Measurements from ENCODE around the gene PRUNE2.
"Not testable (repeated sequence)": the region's sequence is repeated elsewhere in the genome, so short reads cannot be mapped to it uniquely, and the experiment has no call there.

Gene PRUNE2

DNA sequence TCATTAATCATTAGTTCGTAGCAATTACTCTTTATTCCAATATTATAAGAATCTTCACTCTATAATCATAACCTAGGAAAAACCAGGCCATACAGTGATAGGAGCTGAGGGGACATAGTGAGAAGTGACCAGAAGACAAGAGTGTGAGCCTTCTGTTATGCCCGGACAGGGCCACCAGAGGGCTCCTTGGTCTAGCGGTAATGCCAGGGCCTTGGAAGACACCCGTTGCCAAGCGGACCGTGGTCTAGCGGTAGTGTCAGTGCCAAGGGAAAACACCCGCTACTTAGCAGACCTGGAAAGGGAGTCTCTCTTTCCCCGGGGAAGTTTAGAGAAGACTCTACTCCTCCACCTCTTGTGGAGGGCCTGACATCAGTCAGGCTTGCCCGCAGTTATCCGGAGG, 239.9 kb downstream of the PRUNE2 start:
- H3K4me3 ChIP-seq (ENCODE audit: control insufficient read depth, low read depth, low read length); DNase-seq (ENCODE audit: low read depth): not testable (repeated sequence)
- TF ChIP-seq, protein P1, sequence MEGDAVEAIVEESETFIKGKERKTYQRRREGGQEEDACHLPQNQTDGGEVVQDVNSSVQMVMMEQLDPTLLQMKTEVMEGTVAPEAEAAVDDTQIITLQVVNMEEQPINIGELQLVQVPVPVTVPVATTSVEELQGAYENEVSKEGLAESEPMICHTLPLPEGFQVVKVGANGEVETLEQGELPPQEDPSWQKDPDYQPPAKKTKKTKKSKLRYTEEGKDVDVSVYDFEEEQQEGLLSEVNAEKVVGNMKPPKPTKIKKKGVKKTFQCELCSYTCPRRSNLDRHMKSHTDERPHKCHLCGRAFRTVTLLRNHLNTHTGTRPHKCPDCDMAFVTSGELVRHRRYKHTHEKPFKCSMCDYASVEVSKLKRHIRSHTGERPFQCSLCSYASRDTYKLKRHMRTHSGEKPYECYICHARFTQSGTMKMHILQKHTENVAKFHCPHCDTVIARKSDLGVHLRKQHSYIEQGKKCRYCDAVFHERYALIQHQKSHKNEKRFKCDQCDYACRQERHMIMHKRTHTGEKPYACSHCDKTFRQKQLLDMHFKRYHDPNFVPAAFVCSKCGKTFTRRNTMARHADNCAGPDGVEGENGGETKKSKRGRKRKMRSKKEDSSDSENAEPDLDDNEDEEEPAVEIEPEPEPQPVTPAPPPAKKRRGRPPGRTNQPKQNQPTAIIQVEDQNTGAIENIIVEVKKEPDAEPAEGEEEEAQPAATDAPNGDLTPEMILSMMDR (IDR thresholded peaks at IDR 0.05; ENCODE audit: control insufficient read depth, insufficient read depth, low read depth, low read length, missing control alignments), result peak; percentile 48

DNA sequence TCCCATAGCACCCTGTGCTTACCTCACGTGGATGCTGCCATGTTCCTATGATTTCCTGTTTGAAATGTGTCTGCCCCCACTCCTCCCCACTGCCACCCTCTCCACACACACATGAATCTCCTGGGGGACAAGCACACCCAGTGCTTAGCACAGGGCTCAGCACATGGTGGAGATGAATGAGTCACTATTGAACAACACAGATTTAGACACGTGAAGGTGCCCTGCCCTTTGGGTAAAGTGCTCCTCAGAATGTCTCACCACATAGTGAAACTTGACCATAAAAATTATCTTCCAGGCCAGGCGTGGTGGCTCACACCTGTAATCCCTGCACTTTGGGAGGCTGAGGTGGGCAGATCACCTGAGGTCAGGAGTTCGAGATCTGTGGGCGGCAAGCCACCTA, 240.5 kb downstream of the PRUNE2 start:
- H3K4me3 ChIP-seq (ENCODE audit: control insufficient read depth, low read depth, low read length), result no peak overlapping the region
- DNase-seq (ENCODE audit: low read depth), result no peak
- TF ChIP-seq, protein P1 (IDR thresholded peaks at IDR 0.05; ENCODE audit: control insufficient read depth, insufficient read depth, low read depth, low read length, missing control alignments), result no peak

DNA sequence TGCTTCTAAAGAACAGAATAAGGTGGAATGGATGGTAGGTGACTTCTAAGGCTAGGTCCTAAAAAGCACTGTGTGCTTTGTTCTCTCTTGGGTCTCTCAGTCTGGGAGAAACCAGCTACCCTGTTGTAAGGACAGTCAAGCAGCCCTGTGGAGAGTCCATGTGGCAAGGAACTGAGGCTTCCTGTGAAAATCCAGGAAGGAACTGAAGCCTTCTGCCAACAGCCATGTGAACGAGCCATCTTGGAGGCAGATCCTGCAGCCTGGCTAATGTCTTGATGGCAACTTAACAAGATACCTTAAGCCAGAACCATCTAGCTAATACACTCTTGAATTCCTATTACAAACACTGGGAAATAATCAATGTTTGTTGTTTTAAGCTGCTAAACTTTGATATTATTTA, 241.8 kb downstream of the PRUNE2 start:
- no peak overlapping the region for H3K4me3 ChIP-seq (ENCODE audit: control insufficient read depth, low read depth, low read length)
- TF ChIP-seq, protein P1 (IDR thresholded peaks at IDR 0.05; ENCODE audit: control insufficient read depth, insufficient read depth, low read depth, low read length, missing control alignments), result no peak
- DNase-seq (ENCODE audit: low read depth), result no peak

DNA sequence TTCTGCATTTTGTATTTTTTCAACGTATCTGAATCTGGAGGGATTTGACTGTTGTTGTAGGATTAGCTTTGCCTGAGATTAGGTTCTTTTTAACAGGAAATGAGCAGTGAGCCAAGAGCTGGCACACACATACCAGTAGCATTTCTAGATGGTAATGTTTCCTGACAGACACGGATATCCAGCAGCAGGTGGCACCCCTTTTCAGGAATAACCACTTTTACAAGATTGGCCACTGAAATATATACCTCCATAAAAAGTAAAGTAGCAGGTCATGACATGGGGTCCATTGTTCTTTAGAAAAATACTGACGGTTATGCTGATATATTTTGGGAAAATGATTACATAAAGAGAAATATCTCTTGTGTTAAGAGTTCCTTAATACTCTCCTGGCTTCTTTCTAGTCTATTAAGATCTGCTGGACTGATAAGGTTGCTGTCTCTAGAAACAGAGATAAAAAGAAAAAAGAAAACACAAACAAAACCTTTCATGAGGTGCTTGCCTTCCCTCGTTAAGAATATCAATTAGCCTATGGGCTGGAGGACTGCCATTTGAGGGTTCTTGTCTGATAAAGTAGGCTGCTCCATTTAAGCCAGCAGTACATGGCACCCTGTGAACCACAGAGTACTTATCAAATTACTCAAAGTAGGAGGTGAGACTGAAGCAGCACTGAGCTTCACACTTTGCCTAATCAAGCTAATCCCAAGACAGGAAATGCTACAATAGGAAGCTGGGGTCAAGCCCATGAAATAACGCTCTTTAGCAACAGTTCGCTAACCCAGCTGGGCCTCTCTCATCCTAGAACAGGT, 243.2 kb downstream of the PRUNE2 start:
- TF ChIP-seq, protein P1 (IDR thresholded peaks at IDR 0.05; ENCODE audit: control insufficient read depth, insufficient read depth, low read depth, low read length, missing control alignments), result no peak

DNA sequence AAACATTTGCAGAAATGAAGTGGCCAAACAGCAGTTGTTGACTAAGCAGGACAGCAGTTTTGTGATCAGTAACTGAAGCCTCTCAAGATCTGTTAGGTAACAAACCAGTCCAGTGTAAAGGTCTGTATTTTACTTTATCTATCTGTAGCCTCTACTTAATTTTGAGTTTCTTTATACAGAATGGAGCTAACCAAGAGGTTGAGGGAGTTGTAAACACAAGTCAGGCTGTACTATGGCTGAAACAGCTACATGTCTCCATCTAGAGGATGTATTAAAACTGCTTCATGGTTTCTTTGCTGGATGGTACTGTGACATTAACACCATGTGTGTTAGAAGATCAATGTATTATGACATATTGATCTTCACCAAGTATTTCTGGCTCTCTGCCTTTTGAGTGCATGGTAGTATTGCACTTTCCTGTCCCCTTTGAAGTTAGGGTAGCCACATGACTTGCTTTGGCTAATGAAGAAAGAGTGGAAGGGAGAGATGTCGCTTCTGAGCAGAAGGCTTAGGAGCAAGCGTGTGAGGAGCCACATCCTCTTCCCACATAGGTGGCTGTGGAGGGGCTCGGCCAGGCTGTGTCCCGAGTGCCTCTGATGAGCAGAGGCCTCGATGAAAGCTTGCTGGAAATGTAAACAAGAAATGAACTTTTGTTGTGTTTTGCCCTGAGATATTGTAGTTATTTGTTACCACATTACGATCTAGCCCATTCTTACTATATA, 247.2 kb downstream of the PRUNE2 start:
- peak; percentile 52 for DNase-seq (ENCODE audit: low read depth)
- H3K4me3 ChIP-seq (ENCODE audit: control insufficient read depth, low read depth, low read length), result no peak overlapping the region
- TF ChIP-seq, protein P1 (IDR thresholded peaks at IDR 0.05; ENCODE audit: control insufficient read depth, insufficient read depth, low read depth, low read length, missing control alignments), result peak; percentile 69

More for the DNA sequence above, 243.2 kb downstream of the PRUNE2 start:
- no peak overlapping the region for H3K4me3 ChIP-seq (ENCODE audit: control insufficient read depth, low read depth, low read length)
- no peak for DNase-seq (ENCODE audit: low read depth)

DNA sequence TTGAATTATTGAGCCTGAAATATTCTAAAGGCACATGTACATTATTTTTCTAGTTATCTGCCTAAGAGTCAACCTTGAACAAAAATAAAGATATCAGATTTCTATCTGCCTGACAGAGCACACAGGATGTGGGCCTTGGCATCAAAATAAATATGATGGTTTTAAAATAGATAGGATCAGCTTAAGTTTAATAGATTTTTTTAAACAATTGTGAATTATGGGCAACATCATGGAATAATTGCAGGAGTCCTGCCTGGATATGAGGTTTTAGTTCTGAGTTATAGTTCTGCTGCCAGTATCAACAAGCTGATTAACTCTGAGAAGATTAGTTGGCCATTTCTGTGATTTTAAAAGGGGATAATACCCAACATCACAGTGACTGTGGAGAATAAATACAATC, 248.6 kb downstream of the PRUNE2 start:
- TF ChIP-seq, protein P1 (IDR thresholded peaks at IDR 0.05; ENCODE audit: control insufficient read depth, insufficient read depth, low read depth, low read length, missing control alignments), result no peak
- no peak for DNase-seq (ENCODE audit: low read depth)
- H3K4me3 ChIP-seq (ENCODE audit: control insufficient read depth, low read depth, low read length), result no peak overlapping the region
